Subcutaneous adipose tissue (tissue), 4 donors: ENCODE data around the gene CRYGS. TPM values are rescaled to one million over a fixed set of nuclear protein-coding genes. Genes with fewer than 3 reads are reported as not detected.

Experiments used
- total RNA-seq, 4 donors: library from RNA; depleted of rRNA; stranded (reverse); fragments of >200 nt; gene quantifications; one replicate each; pipeline ENCODE4 v1.1.0, GENCODE V29; 2016
- TF ChIP-seq, protein P1 (sequence below): fragments of 450-650 bp; IDR thresholded peaks from one replicate; pipeline ENCODE4 v1.5.1; 2016; ENCODE audit warnings: low read depth, mild to moderate bottlenecking, control low read depth, antibody characterized with exemption, moderate library complexity

CRYGS gene
- total RNA-seq, 4 donors from 2014 or later: 2.3 to 7.9 (median 5.8) TPM

DNA sequence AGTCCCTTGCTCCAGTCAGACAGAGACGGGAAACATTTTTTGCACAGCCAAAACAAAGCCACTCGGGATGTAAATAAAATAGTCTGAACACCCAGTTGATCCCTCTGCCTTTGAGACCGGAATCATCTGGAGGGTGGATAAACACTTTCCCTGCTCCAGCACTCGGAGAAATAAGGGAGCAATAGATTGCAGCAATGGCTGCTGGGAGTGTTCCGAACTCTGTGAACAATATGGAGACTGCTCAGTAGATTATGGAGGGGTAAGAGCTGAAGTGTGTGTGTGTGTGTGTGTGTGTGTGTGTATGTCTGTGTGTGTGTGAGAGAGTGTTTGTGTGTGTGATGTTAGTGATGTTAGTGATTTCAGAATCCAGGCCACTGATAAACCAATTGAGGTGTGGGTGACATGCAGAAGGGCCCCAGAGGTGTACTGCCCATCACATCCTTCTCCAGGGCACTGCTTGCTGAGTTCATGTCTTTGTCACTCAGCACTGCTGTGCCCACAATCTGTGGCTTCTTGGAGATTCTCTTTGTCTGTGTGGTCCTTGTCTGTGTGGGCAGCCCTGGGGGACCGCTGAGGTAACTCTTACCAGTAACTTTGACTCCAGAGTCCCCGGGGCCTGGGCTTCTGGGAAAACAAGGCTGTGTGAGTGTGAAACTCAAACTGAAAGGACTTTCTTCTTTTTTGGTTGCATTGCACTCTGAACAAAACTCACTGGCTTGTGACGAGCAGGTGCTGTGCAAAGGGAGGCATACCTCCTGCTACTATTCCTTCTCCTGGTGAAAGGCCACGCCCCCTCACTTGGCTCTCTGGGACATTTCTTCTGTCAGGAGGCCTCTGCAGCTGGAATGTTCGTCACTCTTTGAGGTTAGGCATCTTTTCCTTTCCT is 23.0 kb downstream of the CRYGS start:
- TF ChIP-seq, protein P1, sequence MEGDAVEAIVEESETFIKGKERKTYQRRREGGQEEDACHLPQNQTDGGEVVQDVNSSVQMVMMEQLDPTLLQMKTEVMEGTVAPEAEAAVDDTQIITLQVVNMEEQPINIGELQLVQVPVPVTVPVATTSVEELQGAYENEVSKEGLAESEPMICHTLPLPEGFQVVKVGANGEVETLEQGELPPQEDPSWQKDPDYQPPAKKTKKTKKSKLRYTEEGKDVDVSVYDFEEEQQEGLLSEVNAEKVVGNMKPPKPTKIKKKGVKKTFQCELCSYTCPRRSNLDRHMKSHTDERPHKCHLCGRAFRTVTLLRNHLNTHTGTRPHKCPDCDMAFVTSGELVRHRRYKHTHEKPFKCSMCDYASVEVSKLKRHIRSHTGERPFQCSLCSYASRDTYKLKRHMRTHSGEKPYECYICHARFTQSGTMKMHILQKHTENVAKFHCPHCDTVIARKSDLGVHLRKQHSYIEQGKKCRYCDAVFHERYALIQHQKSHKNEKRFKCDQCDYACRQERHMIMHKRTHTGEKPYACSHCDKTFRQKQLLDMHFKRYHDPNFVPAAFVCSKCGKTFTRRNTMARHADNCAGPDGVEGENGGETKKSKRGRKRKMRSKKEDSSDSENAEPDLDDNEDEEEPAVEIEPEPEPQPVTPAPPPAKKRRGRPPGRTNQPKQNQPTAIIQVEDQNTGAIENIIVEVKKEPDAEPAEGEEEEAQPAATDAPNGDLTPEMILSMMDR: no peak

GRCh38 chr3:186520431-186520830 is 23.7 kb downstream of the CRYGS start:
- TF ChIP-seq, protein P1: no peak

DNA sequence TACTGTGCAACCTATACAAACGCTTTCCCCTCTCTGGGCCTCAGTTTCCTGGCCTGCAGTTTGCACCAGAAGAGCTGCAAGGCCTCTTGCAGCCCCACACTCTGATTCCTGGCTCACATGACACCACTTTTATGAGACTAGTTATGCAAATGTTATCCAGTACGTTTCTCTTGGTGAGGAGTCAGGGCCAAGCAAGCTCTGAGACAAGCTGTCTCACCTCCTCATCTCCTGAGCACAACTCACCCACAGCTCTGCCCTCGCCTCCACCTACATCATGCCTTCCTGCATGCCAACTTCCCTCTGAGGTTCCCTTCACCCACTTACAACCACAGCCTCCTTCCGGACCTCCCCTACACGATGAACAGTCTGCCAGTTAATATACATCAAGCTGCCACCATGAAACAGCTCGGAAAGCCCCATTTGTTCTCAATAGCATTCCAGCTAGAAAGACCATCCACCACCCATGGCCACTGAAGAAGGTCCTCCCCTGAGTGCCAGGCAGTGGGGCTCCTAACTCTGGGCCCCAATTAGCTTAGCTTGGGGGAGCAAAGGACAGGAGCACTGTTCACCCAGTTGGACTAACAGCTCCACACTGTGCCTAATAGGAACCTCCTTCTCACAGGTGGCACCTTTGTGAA is 25.0 kb downstream of the CRYGS start:
- TF ChIP-seq, protein P1: no peak

GRCh38 chr3:186517218-186517617 is 27.0 kb downstream of the CRYGS start:
- TF ChIP-seq, protein P1: no peak

GRCh38 chr3:186516646-186517045 is 27.5 kb downstream of the CRYGS start:
- TF ChIP-seq, protein P1: no peak

DNA sequence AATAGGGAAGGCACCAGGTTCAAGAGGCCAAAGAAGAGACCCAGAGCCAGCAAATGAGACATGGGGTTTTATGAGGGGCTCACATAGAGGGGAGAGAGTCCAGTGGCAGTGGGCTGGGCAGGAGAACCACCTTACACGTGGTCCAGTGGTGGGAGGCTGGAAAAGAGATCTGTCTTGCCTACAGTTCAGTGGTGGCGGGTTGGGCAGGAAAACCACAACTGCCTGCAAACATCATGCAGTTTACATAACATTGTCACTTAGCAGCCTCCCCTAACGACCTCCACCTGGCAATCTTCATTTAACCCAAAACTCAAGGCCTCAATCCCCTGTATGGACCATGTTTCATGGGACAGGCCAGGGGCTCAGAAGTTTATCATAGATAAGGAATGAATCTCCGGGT is 29.1 kb downstream of the CRYGS start:
- TF ChIP-seq, protein P1: no peak

- TF ChIP-seq, protein P1: no peak
These were observed 29.7 kb downstream of the CRYGS start for GRCh38 chr3:186514296-186515002.
